Stimulated activated CD4-positive, alpha-beta T cell treated with anti-CD3 and anti-CD28 coated beads, Interleukin-1b, Interleukin-23, amount 100 ng/mL, for 24 hours (primary cell): ENCODE data around the gene KITLG.
"Not testable (repeated sequence)": the region's sequence is repeated elsewhere in the genome, so short reads cannot be mapped to it uniquely, and the experiment has no call there.

Source experiments
- DNase-seq, 4 experiments: peaks; one replicate each; pipeline ENCODE4 v3.0.0-alpha.2; 2020; ENCODE audit warnings: low read depth in 4 of 4, low spot score in 1 of 4

The KITLG gene

DNA sequence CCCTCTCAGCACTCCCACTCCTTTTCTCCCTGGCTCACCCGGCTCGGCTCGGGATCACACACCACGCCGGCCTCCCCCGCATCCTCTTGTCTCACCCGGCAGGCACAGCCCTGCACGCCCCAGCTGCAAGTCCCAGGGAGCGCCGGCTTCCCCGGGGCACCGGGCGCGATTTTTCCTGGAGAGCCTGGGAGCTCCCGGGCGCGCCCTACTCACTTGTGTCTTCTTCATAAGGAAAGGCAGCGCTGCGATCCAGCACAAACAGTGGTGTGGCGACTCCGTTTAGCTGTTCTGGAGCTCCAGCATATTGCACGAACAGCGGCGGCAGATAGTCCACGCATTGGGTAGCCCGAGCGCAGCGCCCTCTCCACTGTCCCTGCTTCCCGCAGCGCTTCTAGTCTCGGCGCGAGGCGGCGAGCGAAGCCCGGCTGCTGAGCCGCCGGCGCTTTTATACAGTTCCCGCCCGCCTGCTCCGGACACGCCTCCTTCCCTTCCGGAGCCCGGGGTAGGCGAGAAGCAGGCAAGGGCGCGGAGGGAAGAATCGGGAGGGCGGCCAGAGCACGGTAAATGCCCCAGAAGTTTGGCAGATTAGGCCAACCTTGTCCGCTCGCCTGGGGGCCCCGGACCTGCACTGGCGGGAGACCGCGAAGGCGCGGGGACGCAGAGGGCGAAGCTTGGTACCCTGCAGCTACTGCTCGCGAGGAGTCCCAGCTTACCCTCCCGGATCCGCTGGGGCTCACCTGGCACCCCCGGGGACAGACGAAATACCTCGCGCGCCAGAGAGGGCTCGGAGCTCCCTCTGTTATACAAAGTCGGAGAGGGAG is at the start of gene KITLG:
Gene KITLG (minus strand): TSS at position 421 of the 821 bp plus-strand sequence. CDS start 193 bp downstream, at position 228.
- peak in 2 of 4 experiments; percentile 3 to 15 for DNase-seq

DNA sequence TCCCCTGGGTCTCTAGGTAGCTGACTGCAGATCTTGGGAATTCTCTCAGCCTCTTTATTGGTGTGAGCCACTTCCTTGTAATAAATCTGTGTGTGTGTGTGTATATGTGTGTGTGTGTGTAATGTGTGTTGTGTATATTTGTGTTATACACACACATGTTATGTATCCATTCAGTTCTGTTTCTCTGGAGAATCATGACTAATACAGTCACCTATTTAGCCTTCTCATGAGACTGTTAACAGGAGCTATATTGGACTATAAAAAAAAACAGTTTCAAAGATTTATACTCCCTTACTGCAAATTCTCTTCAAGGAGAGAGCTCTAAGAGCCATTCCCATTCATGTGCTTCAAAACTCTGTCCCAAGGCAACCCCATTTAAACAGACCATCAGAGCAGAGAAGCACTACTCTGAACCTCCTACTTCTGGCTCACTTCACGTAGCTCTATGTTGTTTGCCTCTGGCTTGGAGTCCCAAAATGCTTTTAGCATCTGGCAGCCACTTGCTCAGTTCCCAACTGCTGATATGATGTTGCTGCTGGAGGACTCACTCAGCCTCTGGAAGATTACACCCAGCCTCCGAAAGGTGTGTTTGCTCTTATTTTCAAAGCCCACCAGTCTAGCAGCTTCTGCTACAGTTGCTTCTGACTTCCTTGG is 48.7 kb upstream of the KITLG start:
- DNase-seq: no peak

- DNase-seq: not testable (repeated sequence)
Observed at GRCh38 chr12:88628035-88628434, 47.8 kb upstream of the KITLG start.

DNA sequence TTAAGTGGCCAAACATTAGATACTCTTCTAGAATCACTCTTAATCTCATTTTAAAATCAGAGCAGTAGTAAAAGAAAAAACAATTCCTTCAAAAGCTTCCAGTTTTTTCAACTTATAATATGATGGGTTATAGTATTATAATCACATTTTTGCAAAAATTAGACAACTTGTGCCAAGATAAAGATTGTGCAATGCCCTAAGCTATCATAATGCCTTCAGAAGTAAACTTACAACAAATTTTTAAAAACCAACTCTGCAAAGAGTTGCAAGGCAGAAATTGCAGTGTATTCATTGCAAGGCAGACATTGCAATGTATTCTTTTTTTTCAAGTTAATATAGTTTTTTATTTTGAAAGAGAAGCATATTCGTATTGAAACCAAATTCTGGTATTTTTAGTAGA is 47.2 kb upstream of the KITLG start:
- DNase-seq: no peak

GRCh38 chr12:88625356-88625755 is 45.1 kb upstream of the KITLG start:
- DNase-seq: no peak

DNA sequence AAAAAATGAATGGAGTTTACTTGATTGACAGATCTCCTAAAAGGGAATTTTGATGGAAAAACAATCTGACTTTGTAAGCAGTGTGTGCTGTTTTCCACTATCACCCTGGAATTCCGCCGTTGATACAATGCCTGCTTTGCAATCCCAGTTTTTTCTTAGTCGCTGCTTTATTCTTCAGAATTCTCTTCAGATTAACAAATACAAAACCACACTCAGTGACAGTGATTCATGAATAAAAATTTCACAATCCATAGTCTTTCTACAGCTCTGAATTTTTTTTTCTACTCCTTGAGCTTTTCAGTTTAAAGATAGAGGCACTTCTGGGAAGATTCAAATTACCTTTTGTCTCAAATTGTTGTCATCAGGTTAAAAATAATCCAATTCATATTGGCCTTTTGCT is 44.6 kb upstream of the KITLG start:
- DNase-seq: no peak

GRCh38 chr12:88623777-88624548 is 43.7 kb upstream of the KITLG start:
- no peak for DNase-seq

DNA sequence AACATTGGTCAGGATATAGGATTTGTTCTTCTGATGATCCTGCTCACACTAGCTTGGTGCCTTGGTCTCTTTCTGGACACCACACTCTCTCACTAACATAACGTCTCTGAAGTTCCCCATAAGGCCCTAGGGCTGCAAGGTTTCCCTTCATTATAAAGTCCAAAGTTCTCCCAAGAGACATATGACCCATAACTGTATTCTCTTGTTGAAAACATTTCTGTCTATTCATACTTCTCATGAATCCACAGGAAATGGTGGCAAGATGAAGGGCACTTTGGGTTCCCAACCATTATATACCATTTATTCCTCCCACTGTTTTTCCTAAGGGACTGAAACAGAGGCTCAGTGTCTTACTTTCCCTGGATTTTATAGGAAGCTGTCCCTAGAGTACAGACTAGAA is 37.1 kb upstream of the KITLG start:
- no peak for DNase-seq

- DNase-seq: no peak
Observed at GRCh38 chr12:88615490-88615889, 35.2 kb upstream of the KITLG start.

- no peak for DNase-seq
Observed at GRCh38 chr12:88604646-88605045, 24.4 kb upstream of the KITLG start.

- DNase-seq: no peak
Observed at GRCh38 chr12:88600272-88600671, 20.0 kb upstream of the KITLG start.

- DNase-seq: no peak
Observed at GRCh38 chr12:88597365-88597764, 17.1 kb upstream of the KITLG start.

GRCh38 chr12:88595697-88596096 is 15.4 kb upstream of the KITLG start:
- DNase-seq: no peak

DNA sequence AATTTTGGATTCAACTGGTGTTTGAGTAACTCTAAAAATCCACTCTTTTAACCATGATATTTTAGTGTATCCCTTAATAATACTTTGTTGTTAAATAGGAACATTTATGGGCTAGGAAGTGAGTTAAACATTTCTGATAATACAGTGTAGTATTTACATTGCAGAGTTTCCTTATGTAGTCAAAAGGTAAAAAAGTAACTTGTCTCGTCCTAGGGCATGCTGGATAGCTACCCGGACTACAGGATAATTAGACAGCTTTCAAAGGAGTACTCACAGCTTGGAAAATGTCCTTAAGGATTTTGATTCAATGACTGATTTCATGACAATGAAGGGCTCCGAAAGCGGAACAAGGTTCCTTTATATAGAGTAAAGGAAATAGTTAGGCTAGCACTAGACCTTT is 14.5 kb upstream of the KITLG start:
- DNase-seq: no peak

- no peak for DNase-seq
Observed at GRCh38 chr12:88591343-88591742, 11.1 kb upstream of the KITLG start.

- no peak for DNase-seq
Observed at GRCh38 chr12:88590851-88591250, 10.6 kb upstream of the KITLG start.

DNA sequence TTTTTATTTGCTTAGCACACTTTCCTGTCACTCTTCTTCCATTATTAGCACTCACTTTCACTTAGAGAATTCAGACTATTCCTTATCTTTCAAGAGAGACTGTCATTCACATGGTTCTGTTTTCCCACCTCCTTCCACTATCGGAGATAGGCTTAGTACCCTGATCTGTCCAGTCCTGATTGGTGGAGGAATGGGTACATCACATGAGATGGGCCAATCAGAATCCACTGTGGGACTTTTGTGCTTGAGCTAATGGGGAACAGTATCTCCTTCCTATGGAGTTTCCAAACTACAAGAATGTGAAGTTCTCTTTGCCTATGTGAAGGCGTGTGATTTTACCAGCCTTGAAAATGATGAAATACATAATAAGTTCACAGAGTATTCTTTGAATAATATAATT is 4.8 kb upstream of the KITLG start:
- DNase-seq: no peak

GRCh38 chr12:88579601-88580050 is 645 bp downstream of the KITLG start:
- no peak for DNase-seq

DNA sequence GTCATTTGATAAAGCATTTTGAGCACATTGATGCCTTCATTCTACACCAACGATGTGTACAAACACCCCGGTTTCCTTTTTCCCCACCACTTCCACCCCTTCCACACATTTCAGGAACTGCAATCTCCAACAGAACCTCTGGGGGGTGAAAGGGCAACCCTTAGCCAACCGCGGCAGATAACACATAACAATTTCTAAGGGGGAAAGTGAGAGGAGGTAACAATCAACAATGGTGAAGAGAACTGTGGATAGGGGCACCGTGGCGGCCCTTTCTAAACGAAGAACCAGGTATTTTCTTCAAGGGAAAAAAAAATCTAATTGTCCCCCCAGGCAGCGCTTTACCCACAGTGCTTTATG is 1.1 kb downstream of the KITLG start:
- no peak for DNase-seq

GRCh38 chr12:88578276-88579160 is 1.8 kb downstream of the KITLG start:
- no peak for DNase-seq

GRCh38 chr12:88577537-88577936 is 2.7 kb downstream of the KITLG start:
- DNase-seq: no peak
